Activated CD8-positive, alpha-beta memory T cell treated with anti-CD3 and anti-CD28 coated beads for 4 hours (primary cell): ENCODE data around the gene COL11A2.
"Not testable (repeated sequence)": the region's sequence is repeated elsewhere in the genome, so short reads cannot be mapped to it uniquely, and the experiment has no call there.

Experiments used
- DNase-seq, 2 donors: peaks; one replicate each; pipeline ENCODE4 v3.0.0-alpha.2; 2020; ENCODE audit warnings: low read depth in 2 of 2

The COL11A2 gene

DNA sequence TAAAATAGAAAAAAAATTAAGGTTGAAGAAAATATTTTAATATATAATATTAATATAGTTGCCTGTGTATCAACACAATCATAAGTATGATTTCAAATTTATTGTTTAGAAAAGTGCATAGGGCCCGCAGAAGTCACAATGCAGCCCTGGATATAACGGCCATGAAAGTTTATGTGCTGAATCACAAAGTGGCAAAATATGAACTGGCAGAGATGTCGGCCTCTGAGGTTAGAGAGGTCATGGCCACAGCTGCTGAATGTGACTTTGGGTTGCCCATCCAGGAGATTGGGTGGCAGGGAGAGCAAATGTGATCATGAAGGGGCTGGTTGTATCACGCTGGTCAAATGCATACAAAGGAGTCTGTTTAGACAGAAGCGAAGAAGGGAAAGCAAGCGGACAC lies 35.7 kb downstream of the COL11A2 start:
- no peak for DNase-seq

DNA sequence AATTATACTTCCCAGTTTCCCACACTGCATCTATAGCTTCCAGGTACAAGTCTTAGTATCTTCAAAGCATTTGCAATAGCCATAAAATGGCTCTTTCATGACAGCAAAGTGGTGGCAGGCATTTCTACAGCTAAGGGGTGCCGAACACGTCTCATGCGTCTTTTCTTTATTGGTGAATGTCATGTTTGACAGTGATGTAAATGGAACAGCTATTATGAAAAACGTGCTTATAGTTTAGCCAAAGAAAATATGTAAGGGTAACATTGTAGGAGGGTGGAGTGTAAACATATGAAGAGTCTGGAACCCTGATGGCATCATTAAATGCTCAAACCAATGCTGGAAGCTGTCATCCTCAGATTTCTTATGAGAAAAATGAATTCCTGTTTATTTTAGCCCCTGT lies 37.9 kb downstream of the COL11A2 start:
- no peak for DNase-seq

DNA sequence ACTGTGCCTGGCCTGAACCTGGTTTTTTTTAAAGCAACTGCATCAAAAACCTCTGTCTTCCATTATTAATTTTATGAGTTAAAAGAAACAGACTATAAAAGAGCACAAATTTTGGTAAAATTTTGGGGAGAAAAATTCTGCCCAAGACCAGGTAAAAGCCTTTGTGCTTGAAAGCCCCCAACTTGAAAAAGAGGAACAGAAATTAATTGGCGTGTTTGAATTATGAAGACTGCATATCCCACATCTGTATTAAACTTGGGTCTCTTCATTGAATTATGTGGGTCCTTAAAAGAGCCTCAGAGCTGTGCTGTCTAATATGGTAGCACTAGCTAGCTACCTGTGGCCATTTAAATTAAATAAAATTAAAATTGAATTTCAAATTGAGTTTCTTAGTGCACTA lies 41.2 kb downstream of the COL11A2 start:
- no peak for DNase-seq

DNA sequence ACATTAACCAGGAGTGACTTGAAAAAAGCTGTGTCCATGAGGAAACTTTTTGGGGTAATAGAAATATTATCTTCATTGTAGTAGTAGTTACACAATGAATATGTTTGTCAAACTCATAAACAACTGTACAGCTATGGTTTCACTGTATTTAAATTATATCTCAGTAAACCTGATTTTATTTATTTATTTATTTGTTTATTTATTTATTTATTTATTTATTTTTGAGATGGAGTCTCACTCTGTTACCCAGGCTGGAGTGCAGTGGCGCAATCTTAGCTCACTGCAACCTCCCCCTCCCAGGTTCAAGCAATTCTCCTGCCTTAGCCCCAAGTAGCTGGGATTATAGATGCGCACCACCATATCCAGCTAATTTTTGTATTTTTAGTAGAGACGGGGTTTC lies 41.7 kb downstream of the COL11A2 start:
- DNase-seq: not testable (repeated sequence)

DNA sequence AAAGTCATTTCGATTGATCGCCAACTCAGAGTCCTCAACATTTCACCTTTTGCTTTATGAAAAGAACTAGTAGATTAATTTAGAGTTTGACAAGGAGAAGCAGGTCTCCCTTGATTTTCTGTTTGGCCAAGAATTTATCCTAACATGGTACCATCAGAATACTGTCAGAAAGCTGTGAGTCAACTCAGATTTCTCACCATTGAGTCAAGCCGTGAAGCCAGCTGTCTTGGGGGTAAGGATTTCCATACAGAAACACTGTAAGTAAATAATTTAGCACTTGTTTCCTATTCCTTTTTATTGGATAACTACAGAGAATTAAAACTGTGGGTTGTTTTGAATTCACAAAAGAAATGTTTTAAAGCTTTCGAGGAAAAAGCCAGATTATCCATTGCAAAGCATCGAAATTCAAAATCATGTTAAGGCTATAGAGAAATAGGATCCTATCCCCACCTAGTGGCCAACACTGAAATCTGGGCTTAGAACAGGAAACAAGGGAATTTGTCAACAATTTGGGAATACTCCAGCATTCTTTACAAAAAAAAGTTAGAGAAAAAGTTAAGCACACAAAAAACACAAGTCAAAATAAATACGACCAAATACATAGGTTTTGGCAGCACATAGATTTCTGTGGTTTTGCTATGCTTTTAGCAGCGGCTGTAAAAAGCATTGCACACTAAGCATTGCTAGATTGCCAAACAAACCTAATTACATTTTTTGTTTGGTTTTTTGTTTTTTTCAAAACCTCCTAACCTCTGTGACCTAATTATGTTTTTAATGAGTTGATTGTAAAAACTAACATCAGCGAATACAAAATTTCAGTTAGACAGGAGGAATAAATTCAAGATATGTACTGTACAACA lies 44.2 kb downstream of the COL11A2 start:
- no peak for DNase-seq

DNA sequence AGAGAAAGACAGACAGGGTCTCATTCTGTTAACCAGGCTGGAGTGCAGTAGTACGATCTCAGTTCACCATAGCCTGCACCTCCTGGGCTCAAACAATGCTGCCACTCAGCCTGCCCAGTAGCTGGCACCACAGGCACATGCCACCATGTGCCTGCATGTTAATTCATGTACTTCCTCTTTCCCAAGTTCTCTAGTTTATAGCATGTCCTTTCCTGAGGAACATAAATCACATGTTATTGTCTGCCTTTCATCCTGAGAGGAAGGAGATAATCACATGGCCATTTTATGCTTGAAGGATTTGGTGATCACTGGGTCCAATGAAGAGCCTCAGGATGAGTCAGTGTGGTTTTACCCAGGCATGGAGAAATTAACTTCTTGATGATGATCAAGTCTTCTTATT lies 47.9 kb downstream of the COL11A2 start:
- no peak for DNase-seq

DNA sequence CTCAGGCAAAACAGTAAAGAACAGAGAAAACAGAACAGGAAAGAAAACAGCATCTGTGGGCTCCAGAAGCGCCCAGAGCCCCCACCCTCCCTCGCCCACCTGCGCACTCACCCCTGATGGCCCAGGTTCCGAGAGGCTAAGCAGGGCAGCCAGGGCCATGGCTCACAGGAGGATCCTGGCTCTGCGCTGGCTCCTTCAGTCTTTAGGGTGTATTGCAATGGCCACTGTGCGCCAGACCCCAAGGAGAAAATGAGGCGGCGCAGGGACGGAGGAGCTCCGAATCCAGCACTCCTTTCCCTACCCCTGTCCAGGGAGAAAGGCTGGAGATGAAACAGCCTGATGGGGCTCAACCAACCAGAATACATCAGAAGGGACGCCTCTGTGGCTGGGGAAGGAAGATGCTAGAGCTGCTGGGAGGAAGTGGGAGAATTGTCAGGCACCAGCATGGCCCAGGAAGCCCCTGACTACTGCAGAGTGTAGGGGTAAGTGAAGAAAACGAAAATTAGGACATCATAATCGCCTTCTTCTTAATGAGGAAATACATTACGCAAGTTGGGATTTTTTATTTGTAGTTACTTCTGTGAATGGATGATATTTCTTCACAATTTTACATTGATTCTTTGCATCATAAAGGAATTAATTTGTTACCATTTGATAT lies 49.0 kb downstream of the COL11A2 start:
- DNase-seq: no peak

DNA sequence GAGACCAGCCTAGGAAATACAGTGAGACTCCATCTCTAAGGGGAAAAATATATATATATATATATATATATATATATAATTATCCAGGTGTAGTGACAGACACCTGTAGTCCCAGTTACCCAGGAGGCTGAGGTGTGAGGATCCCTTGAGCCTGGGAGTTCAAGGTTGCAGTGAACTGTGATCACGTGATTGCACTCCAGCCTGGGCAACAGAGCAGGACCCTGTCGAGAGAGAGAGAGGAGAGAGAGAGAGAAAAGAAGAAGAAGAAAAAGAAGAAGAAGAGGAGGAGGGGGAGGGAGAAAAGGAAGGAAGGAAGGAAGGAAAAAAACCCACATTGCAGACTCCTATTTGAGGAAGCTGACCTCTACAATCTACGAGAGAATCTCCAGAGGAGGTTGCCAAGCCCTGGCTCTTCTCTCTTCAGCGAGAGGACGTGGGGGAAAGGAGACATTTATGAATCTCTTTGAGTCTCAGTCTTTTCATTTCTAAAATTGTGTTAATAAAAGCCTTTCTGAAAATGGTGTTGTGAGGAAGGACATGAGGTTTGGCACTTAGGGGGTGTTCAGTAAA lies 49.7 kb downstream of the COL11A2 start:
- no peak for DNase-seq

DNA sequence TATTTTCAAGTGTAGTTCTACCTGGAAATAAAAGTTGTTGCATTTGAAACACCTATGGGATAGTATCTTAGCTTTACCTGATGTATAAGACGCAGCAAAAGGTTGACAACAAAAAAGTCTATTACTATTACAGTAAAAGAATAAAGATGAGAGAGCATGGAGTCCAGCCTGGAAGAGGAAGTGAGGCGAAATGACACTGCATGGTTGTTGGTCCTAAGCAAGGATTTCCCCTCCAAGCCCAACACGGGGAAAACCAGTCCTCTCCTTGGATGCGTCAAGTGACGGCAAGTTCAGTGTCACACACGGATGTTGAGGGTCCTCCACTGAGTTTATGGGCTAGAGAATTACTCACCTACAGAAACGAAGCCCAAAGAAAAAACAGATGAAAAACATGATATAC lies 51.7 kb downstream of the COL11A2 start:
- no peak for DNase-seq

DNA sequence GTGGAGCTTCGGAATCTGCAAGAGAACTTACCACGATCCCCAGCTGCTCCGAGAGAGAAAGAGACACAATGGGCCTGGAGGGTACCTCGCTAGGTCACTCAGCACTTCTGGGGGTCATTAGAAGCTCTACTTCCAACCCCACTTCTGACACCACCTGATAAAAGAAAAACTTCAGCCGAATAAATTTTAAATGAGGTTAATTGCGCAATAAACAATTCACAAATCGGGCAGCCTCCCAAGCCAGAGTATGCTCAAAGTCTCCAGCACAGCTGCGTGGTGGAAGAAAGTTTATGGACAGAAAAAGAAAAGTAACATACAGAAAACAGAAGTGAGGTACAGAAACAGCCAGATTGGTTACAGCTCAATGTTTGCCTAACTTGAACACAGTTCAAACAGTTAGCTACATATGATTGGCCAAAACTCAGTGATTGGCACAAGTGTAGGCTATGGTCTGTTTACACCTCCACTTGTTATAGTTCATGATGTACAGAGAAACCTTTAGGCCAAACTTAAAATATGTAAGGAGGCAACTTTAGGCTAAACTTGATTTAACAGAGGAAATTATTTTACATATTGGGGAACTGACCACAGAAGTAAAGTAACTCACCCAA lies 52.6 kb downstream of the COL11A2 start:
- no peak for DNase-seq

DNA sequence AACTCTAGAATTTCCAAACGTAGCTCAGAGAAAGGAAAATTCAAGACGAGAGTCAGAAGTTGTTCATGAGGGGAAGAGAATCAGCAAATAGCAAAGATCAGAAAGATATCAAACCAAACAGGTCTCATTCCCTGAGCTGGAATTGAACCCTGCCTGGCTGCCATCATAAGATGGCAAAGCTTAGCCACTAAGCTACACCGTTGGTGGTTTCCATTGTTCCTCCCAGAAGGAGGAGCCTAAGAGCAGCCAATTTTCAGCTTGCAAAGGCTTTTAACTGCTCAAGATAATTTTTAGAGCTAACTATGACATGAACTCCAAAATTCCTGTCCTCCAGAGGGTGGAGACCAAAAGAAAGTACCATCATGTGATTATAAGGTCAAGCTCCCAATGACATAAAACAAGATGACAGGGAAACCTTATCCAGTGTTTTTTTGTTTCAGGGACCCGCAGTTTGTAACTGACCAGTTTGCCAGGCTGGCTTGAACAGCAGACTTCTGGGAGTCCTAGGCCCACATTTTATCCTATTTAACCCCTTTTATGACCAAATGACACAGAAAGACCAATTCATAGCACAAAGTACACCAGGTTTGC lies 55.9 kb downstream of the COL11A2 start:
- DNase-seq: no peak

DNA sequence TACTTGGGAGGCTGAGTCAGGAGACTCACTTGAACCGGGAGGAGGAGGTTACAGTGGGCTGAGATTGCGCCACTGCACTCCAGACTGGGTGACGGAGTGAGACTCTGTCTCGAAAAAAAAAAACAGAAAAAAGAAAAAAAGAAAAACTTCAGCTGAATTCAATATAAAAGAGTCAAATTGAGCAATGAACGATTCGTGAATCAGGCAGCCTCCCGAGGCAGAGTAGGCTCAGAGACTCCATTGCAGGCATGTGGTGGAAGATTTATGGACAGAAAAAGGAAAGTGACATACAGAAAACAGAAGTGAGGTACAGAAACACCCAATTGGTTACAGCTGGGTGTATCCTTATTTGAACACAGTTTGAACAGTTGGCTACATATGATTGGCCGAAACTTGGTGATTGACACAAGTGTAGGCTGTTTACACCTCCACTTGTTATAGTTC lies 60.2 kb downstream of the COL11A2 start:
- DNase-seq: no peak

DNA sequence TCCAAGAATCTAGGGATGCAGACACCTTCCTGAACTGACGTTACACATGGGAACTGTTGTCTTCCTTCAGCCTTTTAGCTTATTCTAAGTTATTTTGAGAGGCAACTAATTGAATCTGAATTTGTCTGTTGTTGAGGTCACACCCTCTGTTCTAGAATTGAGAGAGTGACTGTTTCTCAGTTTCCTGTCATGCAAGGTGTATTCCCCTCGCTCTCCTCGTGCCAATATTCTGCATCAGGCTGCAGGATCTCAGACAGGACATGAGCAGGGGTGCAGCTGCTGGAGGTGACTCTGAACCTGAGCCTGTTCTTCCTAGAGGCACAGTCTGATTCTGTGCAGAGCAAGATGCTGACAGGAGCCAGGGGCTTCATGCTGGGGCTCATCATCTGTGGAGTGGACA lies 63.9 kb downstream of the COL11A2 start:
- no peak for DNase-seq

DNA sequence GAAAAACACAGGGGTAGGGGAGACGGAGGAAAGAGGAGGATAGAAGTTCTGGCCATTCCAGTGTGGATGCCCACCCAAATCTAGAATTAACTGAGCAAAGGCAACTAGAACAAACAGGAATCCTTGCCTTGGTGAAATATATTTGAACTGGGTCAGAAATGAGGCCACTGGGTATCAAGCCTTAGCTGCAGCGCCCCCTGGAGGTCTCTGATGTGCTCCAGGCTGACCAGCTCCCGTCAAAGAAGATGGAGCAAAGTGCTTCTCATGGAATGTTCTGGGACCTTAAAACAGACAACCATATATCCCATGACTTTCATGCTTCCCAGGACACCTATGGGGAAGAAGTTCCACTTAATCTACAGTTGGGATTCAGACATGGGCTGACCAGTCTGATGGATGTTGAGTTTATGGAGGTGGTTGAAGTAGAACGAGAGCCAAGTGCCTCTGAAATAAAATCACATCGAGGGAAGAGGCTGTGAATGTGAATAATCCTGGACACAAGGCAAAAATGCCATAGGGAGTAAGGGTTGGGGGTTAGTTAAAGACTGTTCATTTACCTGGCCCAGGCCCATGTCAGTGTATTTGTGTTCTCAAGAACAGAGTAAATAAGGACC lies 66.1 kb downstream of the COL11A2 start:
- DNase-seq: peak; percentile 21 to 24

DNA sequence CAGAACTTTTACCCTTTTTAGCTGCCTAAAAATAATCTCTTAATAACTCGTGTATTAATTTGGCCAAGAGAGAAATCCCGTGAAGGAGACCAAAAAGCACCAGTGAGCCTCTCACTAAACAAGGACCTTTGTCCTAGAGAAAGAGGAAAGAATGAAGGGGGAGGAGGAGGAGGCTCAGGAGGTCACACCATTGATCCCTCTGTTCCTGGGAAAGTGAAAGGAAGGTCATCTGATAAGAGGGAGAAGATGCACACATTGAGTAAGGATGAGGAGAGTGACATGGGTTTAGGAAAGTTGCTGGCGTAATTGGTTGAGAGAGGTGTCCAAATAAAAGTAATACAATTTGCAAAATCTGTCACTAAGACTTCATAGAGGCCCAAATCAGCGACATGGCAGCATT lies 67.3 kb downstream of the COL11A2 start:
- no peak for DNase-seq

DNA sequence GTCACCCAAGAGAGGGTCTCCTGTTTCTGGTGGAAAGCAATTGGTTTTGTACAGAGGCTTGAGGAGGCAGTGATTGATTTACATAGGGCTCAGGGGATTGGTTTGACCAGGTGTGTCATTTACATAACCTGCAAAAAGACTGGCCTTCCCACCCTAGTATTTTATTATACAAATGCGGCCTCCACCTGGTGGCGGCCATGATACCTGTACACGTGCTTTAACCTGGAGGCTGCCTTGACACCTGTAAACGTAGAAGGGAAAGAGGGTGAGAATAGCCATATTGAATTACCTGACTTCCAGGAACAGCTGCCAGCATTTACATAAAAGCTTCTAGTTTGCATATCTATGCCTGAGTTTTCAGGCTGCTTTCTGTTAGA lies 67.8 kb downstream of the COL11A2 start:
- no peak for DNase-seq

DNA sequence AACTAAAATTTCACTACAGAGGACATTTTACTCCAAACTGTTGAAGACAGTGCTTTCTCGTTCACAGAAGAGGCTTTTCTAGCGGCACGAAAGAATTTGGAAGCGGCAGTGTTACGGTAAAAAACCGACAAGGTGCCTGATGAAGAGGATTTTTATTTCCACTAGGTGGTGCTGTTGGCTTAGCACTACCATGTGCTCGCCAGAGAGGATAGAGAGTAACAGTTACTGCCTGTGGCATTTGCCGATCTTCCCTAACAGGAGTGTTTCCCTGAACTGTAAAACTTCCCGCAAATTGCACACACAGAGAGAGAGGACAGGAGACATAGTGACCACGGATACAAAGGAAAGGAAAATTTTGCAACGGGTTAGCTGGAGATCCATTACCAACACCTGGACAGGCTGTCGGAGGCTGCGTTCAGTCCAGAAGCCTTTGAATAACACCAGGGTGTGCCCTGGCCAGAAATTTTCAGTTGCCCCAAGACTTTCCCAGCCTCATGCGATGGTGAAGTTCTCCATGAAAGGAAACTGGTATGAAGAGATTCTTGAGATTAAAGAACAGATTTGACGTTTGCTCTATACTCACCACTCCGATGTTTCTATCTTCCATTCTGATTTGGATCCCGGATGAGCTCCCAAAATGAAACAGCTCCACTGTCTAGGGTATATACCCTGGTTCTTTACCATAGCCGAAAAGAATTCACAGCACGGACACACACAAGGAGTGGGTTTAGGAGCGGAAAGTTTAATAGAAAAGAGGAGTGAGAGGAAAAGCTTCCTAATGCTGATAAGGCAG lies 68.3 kb downstream of the COL11A2 start:
- no peak for DNase-seq

DNA sequence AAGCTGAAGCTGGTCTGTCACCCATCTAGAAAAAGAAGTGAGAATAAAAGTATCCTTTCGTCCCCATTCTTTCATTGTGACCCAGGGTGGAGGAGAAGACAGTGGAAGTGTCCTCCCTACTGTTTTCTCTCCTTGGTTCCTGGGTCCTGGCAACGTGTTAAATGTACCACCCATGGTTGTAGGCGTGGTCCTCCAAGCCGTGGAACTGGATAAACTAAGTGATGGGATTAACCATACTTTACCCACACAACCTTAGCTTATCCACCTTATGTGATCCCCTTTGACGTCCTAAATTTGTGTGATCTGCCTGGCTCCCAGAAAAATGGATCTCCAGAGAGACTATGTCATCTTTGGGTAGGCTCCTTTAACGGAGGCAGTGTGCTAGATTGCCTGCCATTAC lies 69.1 kb downstream of the COL11A2 start:
- no peak for DNase-seq

DNA sequence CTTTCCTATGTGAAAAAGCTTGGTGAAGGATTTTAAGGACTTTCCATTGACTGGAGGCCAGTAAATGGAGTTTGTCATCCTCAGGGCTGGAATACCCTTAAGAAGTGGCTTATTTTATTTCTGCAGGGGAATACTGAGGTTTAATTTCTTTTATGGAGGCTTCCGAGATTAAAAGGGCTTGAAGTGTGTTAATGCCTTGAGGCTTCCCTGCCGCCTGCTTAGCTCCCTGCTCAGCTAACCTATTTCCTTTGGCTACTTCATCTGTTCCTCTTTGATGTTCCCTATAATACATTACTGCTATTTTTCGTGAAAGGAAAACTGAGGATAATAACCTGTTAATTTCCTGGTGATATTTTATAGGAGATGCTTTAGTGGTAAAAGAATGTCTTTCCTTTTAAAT lies 72.3 kb downstream of the COL11A2 start:
- no peak for DNase-seq

DNA sequence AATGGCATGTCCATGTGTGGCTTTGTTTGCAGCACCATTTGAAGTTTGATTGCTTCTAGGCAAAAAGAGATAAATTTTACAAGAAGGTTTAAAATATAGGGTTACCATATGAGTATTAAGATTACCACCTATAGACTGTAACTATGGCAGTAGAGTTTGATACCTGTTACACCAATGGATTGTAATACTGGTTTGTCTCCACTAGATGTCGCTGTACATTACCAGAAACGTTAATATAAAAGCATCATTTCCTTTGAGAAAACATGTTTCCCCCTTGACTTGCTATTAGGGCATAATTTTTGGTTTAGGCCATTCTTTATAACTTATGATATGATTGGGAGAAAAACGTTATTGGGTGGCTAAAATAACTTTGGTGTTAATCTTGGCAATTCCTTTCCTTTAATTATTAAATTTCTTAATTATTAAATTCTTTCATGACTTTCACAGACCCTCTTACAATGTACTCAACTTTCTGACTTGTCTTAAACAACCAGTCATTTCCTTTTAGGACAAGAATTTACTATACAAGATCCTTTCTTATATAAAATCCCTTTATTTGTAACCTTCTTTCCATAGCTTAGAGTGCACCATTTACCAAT lies 73.6 kb downstream of the COL11A2 start:
- no peak for DNase-seq
